ENCODE measurements around the gene DNAI4.
"Not testable (repeated sequence)": the region's sequence is repeated elsewhere in the genome, so short reads cannot be mapped to it uniquely, and the experiment has no call there.

Gene DNAI4, protein sequence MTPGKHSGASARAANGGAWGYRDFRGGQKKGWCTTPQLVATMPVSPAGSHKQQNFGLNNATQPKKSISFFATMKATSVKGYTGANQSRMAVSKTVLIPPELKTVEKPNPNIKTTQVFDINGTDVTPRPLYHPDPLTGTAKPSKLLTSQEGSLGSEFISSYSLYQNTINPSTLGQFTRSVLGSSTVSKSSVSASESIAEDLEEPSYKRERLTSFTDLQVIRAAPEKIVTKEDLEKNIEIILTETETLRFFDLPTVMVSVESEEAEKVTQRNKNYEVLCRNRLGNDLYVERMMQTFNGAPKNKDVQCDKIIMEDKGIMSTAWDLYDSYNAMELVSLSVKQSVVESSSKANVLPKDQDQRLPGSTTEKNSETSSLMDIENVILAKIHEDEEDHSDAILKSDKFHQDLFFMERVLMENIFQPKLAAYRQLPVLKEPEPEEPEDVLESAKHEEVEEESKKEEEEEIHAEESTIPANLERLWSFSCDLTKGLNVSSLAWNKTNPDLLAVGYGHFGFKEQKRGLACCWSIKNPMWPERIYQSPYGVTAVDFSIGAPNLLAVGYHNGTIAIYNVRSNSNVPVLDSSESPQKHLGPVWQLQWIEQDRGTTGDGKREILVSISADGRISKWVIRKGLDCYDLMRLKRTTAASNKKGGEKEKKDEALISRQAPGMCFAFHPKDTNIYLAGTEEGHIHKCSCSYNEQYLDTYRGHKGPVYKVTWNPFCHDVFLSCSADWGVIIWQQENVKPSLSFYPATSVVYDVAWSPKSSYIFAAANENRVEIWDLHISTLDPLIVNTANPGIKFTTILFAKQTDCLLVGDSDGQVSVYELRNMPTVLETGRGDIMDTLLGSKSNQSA

DNA sequence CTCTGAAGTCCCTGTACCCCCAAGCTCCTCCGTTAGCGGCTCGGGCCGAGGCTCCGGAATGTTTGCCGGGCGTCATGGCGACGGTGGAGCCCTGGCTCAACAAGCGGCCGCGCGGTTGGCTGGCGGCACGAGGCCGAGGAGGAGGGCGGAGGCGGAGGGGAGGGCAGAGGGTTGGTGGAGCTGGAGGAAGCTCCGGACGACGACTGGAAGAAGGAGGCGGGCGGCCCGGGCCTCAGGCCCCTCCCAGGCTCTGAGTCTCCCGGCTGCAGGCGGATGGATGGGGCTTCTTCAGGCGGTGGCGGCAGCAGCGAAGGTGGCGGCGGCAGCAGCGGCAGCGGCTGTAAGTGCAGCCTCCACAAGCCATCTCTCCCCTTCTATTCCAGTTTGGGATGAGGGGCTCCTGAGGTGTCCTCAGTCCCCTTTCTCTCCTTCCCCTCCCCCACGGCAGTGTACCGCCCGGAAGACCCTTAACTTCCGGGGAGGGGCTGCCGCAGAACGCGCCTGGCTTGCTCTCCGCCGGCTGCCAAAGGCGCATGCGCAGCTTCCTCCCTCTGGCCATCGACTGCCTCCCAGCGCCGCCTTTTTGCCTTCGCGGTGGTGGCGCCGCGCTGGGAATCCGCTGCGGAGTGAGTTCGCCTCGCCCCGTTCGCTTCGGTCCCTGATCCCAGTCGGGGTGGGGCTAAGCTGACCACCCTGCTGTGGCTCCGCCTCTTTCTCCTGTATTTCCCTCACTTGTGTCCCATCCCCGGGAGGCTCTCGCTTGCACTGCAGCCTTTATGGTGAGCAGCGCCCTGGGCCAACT, at the start of gene DNAI4, which contains the start of gene MIER1:
DNAI4 (minus strand) TSS at position 101 of the 802 bp plus-strand sequence; CDS start at position 76, 25 bp downstream.
MIER1 (plus strand) TSS at position 235 of the 802 bp plus-strand sequence; CDS start at position 274, 39 bp downstream.
- DNase-seq: peak; percentile 98

DNA sequence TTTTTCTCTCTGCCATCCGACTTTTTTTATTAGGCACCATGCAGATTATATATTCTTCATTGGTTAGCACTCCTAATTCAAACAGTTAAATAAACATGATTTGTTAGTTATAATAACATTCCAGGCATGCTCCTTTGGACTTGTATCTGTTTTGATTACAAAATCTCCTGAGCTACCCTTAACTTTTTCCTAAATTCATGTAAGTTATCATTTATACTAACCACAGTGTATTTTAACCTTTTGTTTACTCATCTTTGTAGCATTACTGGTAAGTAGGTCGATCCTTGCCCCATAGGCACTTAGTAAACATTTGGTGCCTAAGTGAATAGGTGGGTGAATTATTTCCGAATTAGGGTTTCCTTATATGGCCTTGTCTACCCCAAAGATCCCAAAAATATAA, 43.9 kb upstream of the DNAI4 start:
- no peak for DNase-seq

DNA sequence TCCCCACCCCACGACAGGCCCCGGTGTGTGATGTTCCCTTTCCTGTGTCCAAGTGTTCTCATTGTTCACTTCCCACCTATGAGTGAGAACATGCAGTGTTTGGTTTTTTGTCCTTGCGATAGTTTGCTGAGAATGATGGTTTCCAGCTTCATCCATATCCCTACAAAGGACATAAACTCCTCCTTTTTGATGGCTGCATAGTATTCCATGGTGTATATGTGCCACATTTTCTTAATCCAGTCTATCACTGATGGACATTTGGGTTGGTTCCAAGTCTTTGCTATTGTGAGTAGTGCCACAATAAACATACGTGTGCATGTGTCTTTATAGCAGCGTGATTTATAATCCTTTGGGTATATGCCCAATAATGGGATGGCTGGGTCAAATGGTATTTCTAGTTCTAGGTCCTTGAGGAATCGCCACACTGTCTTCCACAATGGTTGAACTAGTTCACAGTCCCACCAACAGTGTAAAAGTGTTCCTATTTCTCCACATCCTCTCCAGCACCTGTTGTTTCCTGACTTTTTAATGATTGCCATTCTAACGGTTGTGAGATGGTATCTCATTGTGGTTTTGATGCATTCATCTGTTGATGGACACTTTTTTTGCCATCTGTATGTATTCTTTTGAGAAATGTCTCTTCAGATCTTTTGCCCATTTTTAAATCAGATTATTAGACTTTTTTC, 41.7 kb upstream of the DNAI4 start:
- not testable (repeated sequence) for DNase-seq

DNA sequence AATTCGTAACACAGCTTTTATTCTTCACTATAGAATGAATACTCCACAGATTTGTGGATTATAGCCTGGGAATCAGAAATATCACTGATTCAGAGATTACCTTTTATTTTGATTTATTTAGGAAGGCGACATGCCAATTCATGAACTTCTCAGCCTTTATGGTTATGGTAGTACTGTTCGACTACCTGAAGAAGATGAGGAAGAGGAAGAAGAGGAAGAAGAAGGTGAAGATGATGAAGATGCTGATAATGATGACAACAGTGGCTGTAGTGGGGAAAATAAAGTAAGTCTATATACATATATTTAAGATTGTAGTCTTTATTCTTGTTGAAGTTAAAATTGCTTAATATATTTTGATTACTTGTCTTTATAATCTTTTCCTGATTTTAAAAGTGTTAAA, 33.3 kb upstream of the DNAI4 start:
- no peak for DNase-seq

DNA sequence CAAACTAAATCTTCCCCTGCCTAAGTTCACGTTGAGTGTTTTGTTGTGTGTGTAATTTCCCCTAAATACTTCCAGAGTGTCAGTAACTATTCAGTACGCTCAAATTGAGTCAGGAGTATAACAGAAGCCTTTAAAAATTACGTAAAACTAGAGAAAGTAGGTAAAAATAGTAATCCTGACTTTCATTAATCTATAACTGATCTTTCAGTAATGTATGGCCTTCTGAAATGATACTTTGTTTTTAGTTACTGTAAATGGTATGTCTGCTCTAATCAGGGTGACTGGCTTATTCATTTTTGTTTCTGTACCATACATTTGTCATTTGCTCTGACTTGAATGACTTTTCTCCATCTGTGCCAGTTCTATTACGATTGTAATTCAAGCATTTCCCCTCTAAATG, 29.6 kb upstream of the DNAI4 start:
- DNase-seq: no peak

DNA sequence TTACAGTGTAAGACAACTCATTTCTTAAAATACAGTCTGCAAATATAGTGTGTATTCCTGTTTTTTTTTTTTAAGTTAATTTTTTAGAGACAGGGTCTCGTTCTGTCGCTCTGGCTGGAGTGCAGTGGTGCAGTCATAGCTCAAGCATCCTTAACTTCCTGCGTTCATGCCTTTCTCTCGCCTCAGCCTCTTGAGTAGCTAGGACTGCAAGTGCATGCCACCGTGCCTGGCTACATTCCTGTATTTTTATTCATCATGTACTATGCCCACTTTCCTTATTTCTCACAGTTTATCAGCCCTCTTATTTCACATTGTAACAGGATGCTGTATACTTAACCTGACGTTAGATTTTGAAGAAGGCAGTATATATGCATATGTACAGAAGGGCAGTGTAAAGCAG, 26.9 kb upstream of the DNAI4 start:
- no peak for DNase-seq

DNA sequence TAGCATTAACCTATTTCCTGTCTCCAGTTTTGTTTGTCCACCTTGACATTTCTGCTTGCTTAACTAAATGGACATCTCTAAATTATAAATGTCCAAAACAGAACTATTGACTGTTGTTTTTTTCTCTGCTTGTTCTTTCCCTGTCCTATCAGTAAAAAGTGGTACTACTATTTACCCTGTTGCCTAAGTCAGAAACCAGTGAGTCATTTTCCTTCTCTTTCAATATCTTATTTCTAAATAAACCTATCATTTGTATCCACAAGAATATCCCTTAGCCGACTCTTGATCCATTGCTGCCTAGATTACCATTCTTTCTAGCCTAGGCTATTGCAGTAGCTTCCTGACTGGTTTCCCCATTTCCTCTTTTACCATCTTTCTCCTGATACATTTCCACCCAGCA, 22.6 kb upstream of the DNAI4 start:
- no peak for DNase-seq

DNA sequence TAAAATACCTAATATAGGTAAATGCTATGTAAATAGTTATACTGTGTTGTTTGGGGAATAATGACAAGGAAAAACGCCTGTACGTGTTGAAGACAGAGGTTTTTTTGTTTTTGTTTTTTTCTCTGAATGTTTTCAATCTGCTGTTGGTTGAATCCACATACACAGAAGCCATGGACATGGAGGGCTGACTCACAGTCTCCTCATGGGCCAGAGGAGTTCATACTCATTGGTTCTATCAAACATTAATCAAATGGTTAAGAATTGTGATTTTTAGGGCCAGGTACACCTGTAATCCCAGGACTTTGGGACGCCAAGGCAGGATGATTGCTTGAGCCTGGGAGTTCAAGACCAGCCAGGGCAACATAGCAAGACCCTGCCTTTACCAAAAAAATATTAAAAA, 20.7 kb upstream of the DNAI4 start:
- DNase-seq: no peak

DNA sequence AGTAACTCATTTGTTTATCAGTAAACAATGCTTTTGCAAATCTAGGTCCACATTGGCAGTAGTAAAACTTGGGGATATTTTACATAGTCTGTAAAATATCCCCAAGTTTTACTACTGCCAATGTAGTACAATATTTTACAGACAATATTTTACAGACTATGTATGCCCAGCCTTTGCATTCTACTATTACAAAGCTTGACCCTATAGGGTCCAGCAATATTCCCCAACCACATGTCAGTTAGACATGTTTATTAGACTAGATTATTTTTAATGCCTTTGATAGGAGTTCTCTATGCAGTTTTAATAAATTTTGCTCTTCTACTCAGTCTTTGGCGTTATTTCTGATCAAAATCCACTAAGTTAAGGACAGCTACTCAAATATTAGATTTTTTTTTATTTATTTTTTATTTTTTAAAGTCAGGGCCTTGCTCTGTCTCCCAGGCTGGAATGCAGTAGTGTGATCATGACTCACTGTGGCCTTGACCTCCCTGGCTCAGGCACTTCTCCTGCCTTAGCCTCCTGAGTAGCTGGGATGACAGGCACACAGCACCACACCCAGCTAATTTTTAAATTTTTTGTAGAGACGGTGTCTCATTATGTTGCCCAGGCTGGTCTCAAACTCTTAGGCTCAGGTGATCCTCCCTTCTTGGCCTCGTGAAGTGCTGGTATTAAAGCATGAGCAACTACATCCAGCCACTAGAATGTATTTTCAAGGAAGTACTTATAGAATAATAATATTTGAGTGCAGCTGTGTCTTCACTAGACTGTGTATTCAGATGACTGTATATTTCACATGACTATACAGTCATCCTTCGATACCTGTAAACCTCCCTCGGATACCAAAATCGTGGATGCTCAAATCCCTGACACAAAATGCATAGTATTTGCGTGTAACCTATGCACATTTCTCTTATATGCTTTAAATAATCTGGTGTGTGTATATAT, 19.9 kb upstream of the DNAI4 start:
- DNase-seq: no peak

DNA sequence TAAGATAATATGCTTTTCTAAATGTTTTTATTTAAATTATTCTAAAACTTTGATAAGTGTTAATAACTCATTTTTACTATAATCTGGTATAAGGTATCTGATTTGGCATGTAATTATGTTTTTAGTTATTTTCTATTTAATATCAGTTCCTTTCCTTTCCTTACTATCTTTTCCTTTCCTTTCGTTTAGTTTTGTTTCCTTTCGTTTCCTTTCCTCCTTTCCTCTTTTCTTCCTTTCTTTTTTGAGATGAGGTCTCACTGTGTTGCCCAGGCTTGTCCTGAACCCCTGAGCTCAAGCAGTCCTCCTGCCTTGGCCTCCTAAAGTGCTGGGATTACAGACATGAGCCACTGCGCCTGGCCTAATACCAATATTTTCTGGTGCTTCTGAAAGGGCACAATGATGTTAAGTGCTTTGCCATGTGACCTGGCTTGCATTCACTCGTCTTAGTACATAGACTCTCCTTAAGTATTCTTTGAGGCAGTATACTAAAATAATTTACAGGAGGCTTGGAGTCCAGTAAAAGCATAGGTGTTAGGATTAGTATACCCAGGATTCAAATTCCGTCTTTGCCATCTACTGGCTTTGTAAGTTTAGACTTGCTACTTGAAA, 18.8 kb upstream of the DNAI4 start:
- DNase-seq: no peak

DNA sequence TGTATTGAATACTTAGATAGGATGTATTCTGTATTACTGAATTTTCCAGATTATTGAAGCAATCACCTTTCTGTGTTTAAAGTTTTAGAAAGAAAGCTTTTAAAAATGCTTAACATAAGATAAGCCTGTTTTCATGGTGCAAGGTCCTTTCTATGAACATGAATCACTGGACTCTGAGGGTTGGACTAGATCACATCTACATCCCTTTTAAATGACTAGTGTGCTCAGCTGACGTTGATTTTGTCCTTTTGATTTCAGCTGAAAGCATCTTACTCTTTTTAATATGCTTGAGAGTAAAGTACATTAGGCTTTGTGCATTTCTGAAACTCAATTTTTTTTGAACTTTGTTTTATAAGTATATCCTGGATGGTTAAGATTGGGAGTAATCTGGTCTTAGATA, 16.3 kb upstream of the DNAI4 start:
- DNase-seq: no peak

DNA sequence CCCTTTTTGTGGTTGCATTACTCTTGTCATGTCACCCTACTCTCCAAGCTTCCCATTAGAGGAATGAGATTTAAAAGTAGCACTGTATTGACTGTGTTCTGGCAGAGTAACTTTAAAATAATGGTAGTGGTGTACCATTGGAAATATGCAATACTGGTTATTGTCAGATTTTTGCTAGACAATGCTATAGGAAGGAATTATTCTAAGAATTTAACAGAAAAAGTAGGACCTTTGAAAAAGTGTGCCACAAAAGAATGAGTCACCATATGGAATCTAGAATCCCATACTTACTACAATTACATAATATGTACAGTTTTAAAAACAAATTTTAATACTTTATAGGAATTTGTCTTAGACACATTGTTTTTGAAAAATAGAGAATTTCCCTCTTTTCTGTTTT, 14.0 kb upstream of the DNAI4 start:
- DNase-seq: no peak

DNA sequence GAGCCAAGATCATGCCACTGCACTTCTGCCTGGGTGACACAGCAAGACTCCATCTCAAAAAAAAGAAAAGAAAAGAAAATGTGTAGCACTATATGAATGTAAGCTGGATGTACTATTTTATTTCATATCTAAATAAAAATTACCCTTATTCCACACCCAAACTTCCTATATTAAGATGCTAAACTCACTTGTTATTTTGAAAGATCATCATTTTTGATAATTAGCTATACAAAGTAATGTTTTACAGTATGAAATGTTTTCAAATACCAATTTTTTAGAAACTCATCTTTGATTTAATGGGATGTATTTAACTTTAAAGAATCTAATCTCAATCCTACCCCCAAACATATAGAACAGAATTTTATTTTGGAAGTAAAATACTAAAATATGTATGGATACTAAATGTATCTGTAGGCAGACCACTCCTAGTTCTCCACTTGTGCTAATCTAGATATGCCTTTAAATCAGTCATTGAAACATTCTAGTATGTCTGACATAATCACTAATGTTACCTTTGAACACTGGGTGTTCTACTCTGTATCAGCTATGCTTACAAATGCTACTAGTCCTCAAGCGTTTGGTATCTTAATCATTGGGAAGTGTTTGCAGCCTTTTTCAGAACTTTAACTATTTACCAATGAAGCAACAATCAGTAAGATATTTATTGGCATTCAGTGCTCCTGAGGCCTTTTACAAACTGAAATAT, 13.0 kb upstream of the DNAI4 start:
- no peak for DNase-seq

DNA sequence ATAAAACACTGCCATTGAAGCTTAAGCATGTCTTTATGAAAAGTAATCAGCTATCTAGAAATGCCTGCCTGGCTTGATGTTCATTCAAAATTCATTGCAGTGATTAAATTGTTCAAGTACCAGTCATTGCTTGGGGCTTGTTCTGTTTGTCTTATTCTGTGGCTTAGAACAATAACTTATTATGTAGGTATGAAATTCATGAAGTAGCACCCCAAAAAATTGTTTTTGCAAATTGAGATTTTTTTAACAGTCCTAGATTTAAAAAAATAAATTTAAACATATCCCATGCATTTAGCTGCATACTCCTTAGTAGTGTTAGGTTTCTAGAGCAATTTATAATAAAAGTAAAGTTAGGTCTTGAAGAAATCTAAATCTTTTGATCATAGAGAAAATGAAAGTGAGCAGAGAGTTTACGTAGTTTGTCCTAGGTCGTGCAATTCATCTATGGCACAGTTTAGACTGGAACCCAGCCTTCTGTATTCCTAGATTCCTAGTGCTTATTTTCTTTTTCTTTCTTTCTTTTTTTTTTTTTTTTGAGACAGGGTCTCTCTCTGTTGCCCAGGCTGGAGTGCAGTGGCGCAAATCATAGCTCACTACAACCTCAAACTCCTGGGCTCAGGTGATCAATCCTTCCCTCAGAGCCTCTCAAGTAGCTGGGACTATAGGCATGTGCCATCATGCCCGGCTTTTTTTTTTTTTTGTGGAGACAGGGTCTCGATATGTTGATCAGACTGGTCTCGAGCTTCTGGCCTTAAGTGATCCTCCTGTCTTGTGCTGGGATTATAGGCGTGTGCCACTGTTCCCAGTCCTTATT, 9.4 kb upstream of the DNAI4 start:
- DNase-seq: no peak

DNA sequence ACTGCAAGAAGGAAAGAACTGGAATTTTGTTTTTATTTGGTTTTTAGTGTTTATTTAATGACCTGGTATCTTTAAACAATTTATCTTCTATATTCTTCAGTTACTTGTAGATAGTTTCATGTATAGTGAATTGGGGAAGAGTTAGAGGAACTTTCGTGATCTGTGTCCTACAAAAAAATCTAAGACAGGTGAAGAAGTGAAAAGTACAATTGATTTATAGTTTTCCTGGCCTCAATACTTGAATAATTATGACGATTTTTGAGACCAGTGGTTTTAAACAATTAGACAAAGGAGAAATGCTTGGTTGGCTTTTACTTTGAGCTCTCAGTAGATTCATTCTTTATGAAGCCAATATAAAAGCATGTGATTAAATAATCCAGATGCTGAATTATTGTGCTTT, 7.6 kb upstream of the DNAI4 start:
- no peak for DNase-seq

DNA sequence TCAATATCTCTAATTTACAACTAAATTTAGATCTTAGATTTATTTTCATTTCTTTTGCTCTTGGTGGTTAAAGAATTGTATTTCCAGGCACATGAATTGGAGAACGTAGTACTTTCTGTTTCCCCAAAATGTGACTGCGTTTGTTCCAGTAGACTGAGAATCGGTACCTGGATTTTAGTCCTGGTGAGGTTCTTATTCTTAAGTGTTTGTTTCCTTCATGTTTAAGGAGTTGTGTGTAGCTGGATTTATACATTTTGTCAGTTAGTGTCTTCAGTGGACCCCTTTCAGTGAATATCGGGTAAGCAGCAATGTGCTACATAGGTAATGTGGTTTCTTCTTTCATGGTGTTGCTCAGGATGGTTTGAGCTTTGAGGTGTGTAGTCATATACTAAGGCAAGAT, 6.9 kb upstream of the DNAI4 start:
- DNase-seq: no peak

DNA sequence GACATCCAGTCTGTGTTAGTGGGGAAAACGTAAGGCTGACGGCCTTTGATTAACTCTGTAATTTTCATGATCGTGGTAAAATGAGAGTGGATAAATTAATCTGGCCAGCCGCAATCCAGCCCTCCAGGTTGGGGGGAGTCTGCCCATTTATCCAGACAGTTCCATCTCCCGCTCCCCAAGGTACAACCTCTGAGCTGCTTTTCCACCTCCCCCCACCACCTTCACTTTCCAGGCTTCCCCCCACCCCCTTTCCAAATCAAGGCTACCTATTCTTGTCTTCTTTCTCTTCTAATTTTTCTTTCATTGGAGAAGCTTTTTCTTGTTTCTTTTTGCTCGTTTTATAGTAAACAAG, 6.1 kb upstream of the DNAI4 start:
- no peak for DNase-seq

DNA sequence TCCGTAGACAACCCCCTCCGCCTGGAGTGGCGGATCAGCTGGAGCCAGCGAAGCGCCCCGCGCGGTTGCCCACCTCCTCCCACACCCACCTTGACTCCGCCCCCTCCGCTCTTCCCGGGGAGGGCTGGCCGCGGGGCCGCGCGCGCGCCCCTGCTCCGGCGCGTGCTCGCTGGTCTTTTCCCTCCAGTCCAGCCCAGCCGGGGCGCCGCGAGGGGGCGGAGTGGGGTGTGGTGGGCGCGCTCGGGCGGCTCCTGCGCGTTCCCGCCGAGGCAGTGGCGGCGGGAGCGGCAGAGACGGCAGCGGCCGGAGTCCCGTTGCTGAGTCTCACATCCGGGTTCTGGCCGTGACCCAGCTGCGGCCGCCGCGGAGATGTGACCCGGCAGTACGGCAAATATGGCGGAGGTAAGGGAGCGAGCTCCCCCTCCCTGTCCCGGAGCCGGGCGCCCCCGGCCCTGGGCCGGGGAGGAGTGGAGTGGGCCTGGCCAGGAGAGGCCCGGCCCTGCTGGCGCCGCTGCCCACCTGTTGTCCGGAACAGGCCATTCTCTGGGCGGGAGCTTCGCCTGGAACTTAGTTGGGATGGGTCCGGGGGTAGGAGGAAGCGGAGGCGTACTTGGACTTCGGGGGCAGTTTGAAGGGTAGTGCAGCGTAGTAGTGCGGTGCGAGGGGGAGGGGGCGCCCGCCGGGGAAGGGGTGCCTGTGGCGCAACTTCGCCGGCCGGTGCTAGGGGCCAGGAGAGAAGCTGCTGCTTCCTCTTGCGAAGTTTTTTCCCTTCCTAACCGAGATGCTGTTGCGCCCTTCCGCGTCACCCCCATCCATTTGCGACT, 5.6 kb upstream of the DNAI4 start:
- DNase-seq: peak; percentile 89

DNA sequence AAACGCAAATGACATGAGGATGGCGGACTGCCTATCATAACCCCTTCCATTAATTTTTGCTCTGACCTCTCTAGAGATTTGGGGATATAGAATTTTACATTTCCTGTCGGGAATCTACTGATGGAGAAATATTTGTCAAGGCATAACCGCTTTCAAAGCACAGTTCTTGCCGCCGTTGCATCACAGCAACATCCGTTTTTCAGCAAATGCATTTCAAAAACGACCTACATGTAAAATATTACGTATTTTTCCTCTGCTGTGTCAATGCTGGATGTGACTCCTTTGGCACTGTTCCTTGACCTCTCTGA, 5.0 kb upstream of the DNAI4 start:
- DNase-seq: no peak
